ENCODE data around the gene SERTM2. TPM values are rescaled to one million over a fixed set of nuclear protein-coding genes. Genes with fewer than 3 reads are reported as not detected.

Gene SERTM2
- total RNA-seq = under 1 TPM in 2 of 6 donors, not detected in 4; 0.09 to 0.27 TPM

DNA sequence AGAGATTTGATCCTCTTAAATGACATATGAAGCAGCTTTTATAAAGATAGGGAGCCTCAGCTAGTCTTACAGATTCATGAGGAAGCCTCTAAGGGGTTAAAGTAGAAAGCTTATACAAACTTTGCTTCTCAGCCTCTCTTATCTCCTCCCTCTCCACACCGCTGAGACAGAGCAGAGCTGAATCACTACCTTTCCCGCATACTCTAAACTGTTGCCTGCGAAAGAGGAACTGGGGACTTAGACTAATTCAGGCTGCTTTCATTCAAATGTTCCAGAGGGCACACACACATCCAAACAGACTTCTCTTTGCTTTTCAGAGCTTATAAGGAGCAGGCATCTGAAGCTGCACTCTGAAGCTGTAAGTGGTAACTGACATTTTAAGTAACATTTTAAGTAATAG, at the start of gene SERTM2:
Gene SERTM2, plus strand, starts transcription at position 169 of the 400 bp plus-strand sequence. CDS start 7,213 bp downstream, outside the sequence.
- no peaks in the 10 kb centered on the region for H3K9me3 ChIP-seq
- 0 to 3% methylated on average over 3 of the region's 3 CpGs for WGBS, 2 donors
- no peak within 1 kb of the TSS for H3K27ac ChIP-seq
- H3K4me1 ChIP-seq = no peaks in the 10 kb centered on the region
- DNase-seq (no peak), ATAC-seq (ENCODE audit: low FRiP score in 2 of 2) (peak in 1 of 2 donors; percentile 38)
- no peak for TF ChIP-seq POLR2AphosphoS5 (IDR thresholded peaks at IDR 0.05)
- no peak for TF ChIP-seq POLR2A (IDR thresholded peaks at IDR 0.05)
- TF ChIP-seq, protein P1, sequence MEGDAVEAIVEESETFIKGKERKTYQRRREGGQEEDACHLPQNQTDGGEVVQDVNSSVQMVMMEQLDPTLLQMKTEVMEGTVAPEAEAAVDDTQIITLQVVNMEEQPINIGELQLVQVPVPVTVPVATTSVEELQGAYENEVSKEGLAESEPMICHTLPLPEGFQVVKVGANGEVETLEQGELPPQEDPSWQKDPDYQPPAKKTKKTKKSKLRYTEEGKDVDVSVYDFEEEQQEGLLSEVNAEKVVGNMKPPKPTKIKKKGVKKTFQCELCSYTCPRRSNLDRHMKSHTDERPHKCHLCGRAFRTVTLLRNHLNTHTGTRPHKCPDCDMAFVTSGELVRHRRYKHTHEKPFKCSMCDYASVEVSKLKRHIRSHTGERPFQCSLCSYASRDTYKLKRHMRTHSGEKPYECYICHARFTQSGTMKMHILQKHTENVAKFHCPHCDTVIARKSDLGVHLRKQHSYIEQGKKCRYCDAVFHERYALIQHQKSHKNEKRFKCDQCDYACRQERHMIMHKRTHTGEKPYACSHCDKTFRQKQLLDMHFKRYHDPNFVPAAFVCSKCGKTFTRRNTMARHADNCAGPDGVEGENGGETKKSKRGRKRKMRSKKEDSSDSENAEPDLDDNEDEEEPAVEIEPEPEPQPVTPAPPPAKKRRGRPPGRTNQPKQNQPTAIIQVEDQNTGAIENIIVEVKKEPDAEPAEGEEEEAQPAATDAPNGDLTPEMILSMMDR (IDR thresholded peaks at IDR 0.05) = no peak
- no peak for TF ChIP-seq EP300 (IDR thresholded peaks at IDR 0.05)
- H3K36me3 ChIP-seq = no peaks in the 10 kb centered on the region
- no peaks in the 10 kb centered on the region for H3K27me3 ChIP-seq
- H3K4me3 ChIP-seq = no peak within 1 kb of the TSS

DNA sequence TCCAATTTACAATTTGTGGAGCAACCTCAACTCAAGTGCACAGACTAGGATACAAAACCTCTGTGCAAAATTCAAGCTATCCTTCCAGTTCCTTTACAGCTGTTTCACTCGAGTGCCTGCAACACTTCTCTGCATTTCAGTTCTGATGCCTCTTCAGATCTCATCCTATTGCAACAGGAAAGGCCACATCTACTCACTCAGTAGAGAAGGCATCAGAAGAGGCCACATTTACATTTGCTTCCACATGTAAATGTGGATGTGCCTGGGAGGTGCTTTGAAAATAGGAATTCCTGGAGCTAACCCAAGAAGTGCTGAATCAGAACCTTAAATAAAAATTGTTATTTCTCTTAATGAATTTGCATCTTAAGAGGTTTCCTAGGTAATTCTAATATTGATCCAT, 45.8 kb upstream of the SERTM2 start:
- Histone ChIP-seq H3K36me3 (no peaks in the 10 kb centered on the region), H3K9me3 (no peaks in the 10 kb centered on the region), H3K27me3 (no peaks in the 10 kb centered on the region), H3K27ac (no peak overlapping the region), H3K4me1 (no peaks in the 10 kb centered on the region), H3K4me3 (no peak overlapping the region)
- DNase-seq = no peak
- 40 to 45% methylated on average over 1 of the region's 1 CpG for WGBS, 2 donors
- ATAC-seq (ENCODE audit: low FRiP score in 2 of 2) = no peak
- TF ChIP-seq EP300 (IDR thresholded peaks at IDR 0.05) (no peak), POLR2AphosphoS5 (IDR thresholded peaks at IDR 0.05) (no peak), POLR2A (IDR thresholded peaks at IDR 0.05) (no peak)
- TF ChIP-seq, protein P1 (IDR thresholded peaks at IDR 0.05) = no peak

DNA sequence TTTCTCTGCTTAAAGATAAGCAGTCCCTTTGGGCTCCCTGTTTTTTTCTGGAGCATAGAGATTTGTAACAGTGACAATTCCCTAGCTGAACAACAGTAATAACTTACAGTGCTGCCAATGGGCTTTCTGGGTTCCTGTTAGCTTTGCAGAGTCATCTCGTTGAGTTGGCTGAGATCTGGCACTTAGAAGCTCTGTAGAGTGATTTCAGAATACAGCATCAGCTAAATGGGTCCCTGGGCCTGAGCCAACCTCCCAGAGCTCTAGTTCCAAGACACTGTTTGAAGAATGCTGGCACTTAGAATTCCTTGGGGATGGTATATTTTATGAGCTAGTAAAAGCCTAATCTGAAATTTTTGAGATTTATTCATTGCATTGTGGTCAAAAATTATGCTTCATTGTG, 43.5 kb upstream of the SERTM2 start:
- Histone ChIP-seq H3K4me1 (no peaks in the 10 kb centered on the region), H3K4me3 (no peak overlapping the region), H3K27me3 (no peaks in the 10 kb centered on the region), H3K9me3 (peaks cover 0 to 9% (median 0%) of the 10 kb centered on the region in 4 donors), H3K27ac (no peak overlapping the region), H3K36me3 (no peaks in the 10 kb centered on the region)
- TF ChIP-seq POLR2AphosphoS5 (IDR thresholded peaks at IDR 0.05) (no peak), EP300 (IDR thresholded peaks at IDR 0.05) (no peak), POLR2A (IDR thresholded peaks at IDR 0.05) (no peak)
- TF ChIP-seq, protein P1 (IDR thresholded peaks at IDR 0.05) = no peak
- WGBS, 2 donors = 8% methylated on average over 1 of the region's 1 CpG; no CpG with 5 or more reads in 1 of the 2 donors
- ATAC-seq (ENCODE audit: low FRiP score in 2 of 2) (no peak), DNase-seq (peak in 1 of 2 donors; percentile 21)

DNA sequence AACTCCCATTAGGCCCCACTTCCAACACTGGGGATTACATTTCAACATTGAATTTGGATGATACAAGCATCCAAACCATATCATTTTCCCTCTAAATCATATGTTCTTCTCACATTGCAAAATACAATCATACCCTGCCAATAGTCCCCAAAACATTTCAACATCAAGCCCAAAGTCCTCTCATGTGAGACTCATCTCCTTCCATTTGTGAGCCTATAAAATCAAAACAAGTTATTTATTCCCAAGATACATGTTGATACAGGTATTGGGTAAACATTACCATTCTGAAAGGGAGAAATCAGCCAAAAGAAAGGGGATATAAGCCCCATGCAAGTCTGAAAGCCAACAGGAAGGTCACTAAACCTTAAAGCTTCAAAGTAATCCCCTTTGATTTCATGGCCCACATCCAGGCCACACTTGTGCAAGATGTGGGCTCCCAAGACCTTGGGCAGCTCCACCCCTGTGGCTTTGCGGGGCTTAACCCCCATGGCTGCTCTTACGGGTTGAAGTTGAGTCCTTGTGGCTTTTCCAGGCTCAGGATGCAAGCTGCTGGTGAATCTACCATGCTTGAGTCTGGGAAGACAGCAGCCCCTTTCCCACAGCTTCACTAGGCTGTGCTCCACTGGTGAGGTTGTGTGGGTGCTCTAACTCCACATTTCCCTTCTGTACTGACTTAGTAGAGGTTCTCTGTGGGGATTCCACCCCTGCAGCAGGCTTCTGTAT, 40.6 kb upstream of the SERTM2 start:
- ATAC-seq (ENCODE audit: low FRiP score in 2 of 2) (no peak), DNase-seq (no peak)
- Histone ChIP-seq H3K4me1 (no peaks in the 10 kb centered on the region), H3K9me3 (peaks cover 0 to 9% (median 0%) of the 10 kb centered on the region in 4 donors), H3K36me3 (no peaks in the 10 kb centered on the region), H3K27ac (no peak overlapping the region), H3K27me3 (no peaks in the 10 kb centered on the region), H3K4me3 (no peak overlapping the region)
- TF ChIP-seq EP300 (IDR thresholded peaks at IDR 0.05) (no peak), POLR2A (IDR thresholded peaks at IDR 0.05) (no peak), POLR2AphosphoS5 (IDR thresholded peaks at IDR 0.05) (no peak)
- TF ChIP-seq, protein P1 (IDR thresholded peaks at IDR 0.05) = no peak
- WGBS, 2 donors = 78 to 80% methylated on average over 1 to 2 of the region's 2 CpGs

DNA sequence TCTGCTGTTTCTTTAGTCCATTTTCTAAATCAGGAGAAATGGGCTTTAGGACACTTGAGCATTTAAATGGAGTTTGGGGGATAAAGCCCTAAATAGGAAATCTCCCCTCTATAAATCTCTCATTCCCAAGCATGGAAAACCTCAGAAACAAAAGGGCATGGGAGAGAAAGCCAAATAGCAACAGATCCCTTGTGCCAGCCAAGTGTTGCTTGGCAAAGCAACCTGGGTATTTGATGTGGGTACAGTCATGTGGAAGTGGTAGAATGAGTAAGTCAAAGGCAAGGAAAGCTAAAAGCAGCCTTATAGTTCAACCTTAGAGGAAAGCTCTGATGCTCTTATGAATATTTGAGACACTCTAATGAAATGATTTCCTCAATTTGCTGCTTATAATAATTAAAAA, 29.5 kb upstream of the SERTM2 start:
- Histone ChIP-seq H3K27ac (no peak overlapping the region), H3K36me3 (no peaks in the 10 kb centered on the region), H3K9me3 (no peaks in the 10 kb centered on the region), H3K4me3 (no peak overlapping the region), H3K4me1 (no peaks in the 10 kb centered on the region), H3K27me3 (no peaks in the 10 kb centered on the region)
- TF ChIP-seq POLR2A (IDR thresholded peaks at IDR 0.05) = no peak
- DNase-seq (no peak), ATAC-seq (ENCODE audit: low FRiP score in 2 of 2) (no peak)
